Endodermal cell (in vitro differentiated cells): ENCODE data around the gene SAMD14. TPM values are rescaled to one million over a fixed set of nuclear protein-coding genes. Genes with fewer than 3 reads are reported as not detected.

Experiments
- DNase-seq: peaks from one replicate; pipeline ENCODE4 v3.0.0-alpha.2; 2017
- H3K27ac ChIP-seq: 2 replicates; pipeline ENCODE4 v1.5.1; 2013; ENCODE audit warnings: mild to moderate bottlenecking, low read depth, low read length, moderate library complexity
- H3K27me3 ChIP-seq: 2 replicates; pipeline ENCODE4 v1.6.1; 2013; ENCODE audit warnings: mild to moderate bottlenecking, low read length, moderate library complexity; ENCODE audit not compliant: insufficient read depth, control insufficient read depth, poor library complexity, severe bottlenecking
- H3K36me3 ChIP-seq: 2 replicates; pipeline ENCODE4 v1.7.0; 2013; ENCODE audit warnings: mild to moderate bottlenecking, low read length, moderate library complexity; ENCODE audit not compliant: control insufficient read depth, insufficient read depth
- H3K4me1 ChIP-seq: one replicate; pipeline ENCODE4 v1.7.0; 2013; ENCODE audit warnings: low read length; ENCODE audit not compliant: control insufficient read depth, insufficient read depth
- H3K4me3 ChIP-seq: 2 replicates; pipeline ENCODE4 v1.5.1; 2013; ENCODE audit warnings: mild to moderate bottlenecking, low read length, moderate library complexity
- H3K9ac ChIP-seq: 2 replicates; pipeline ENCODE4 v1.6.1; 2013; ENCODE audit warnings: mild to moderate bottlenecking, low read length, moderate library complexity; ENCODE audit not compliant: poor library complexity, severe bottlenecking; ENCODE audit errors: extremely low read depth
- H3K9me3 ChIP-seq: 2 replicates; pipeline ENCODE4 v1.6.1; 2013; ENCODE audit warnings: mild to moderate bottlenecking, low read length, moderate library complexity; ENCODE audit not compliant: control insufficient read depth
- H3K27ac Mint-ChIP-seq: 2 replicates; pipeline ENCODE4 v1.8.0; 2020; ENCODE audit warnings: mixed read lengths
- H3K27me3 Mint-ChIP-seq: 2 replicates; pipeline ENCODE4 v1.8.0; 2021; ENCODE audit warnings: mild to moderate bottlenecking, mixed read lengths; ENCODE audit not compliant: insufficient read depth
- H3K36me3 Mint-ChIP-seq: 2 replicates; pipeline ENCODE4 v1.8.0; 2020; ENCODE audit warnings: low read depth, mixed read lengths
- H3K4me1 Mint-ChIP-seq: 2 replicates; pipeline ENCODE4 v1.8.0; 2020; ENCODE audit warnings: mixed read lengths
- H3K4me3 Mint-ChIP-seq: 2 replicates; pipeline ENCODE4 v1.8.0; 2020; ENCODE audit warnings: mild to moderate bottlenecking, moderate library complexity, mixed read lengths
- H3K9me3 Mint-ChIP-seq: 2 replicates; pipeline ENCODE4 v1.8.0; 2020; ENCODE audit warnings: mild to moderate bottlenecking, mixed read lengths
- WGBS, 2 experiments: methylation state at CpG; one replicate each; pipeline versions ENCODE4 v1.1.5 to v1.1.7; 2013; ENCODE audit warnings: missing lambda C conversion rate in 2 of 2, mixed read lengths in 1 of 2; ENCODE audit not compliant: insufficient coverage in 1 of 2, insufficient read length in 1 of 2; 5-methylcytosine and 5-hydroxymethylcytosine counted together
- total RNA-seq, 2 donors: library from RNA; stranded (reverse); fragmentation: NEBNext Ultra II Directional in 1 of 2; extraction: Animal tissue kit (Norgen Biotek cat#: 25700) in 1 of 2; gene quantifications; 2 replicates in 1 of 2; 3 replicates in 1 of 2; pipeline ENCODE4 v1.2.1, GENCODE V29; 2021
- TF ChIP-seq, protein P1 (sequence below): fragments of 200-600 bp; sonication (generic); conservative IDR thresholded peaks from 2 replicates; pipeline ENCODE4 v1.5.0; 2021; ENCODE audit warnings: antibody characterized with exemption, mild to moderate bottlenecking

Gene SAMD14
- total RNA-seq, 2 donors from 2014 or later, result 9.5 to 23.2 TPM

DNA sequence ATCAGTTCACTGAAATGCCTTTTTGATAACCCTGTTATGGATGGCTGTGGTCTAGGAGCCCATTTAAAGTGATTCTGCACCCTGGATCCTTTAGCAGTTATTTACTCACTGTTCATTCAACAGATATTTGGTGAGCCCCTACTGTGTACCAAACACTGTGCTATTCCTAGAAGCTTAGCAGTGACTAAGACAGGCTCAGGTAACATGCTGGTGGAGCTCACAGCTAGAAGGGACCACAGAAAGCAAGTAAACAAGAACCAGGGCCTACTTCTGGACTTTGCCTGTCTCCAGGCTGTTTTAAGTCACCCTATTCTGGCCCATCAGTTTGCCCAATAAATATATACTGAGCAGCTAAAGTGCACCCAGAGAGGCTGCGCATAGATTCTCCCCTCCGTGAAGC is 63.0 kb downstream of the SAMD14 start:
- Histone ChIP-seq H3K36me3 (peaks cover 6% of the 10 kb centered on the region), H3K9ac (no peak overlapping the region), H3K27me3 (peaks cover 48% of the 10 kb centered on the region), H3K27ac (no peak overlapping the region), H3K9me3 (peaks cover 9% of the 10 kb centered on the region), H3K4me3 (no peak overlapping the region), H3K4me1 (peaks cover 3% of the 10 kb centered on the region)
- Mint-ChIP-seq H3K4me1 (peaks cover 9% of the 10 kb centered on the region), H3K27ac (no peak overlapping the region), H3K36me3 (peaks cover 14% of the 10 kb centered on the region), H3K4me3 (no peak overlapping the region), H3K27me3 (peaks cover 75% of the 10 kb centered on the region), H3K9me3 (peaks cover 4% of the 10 kb centered on the region)
- TF ChIP-seq, protein P1, sequence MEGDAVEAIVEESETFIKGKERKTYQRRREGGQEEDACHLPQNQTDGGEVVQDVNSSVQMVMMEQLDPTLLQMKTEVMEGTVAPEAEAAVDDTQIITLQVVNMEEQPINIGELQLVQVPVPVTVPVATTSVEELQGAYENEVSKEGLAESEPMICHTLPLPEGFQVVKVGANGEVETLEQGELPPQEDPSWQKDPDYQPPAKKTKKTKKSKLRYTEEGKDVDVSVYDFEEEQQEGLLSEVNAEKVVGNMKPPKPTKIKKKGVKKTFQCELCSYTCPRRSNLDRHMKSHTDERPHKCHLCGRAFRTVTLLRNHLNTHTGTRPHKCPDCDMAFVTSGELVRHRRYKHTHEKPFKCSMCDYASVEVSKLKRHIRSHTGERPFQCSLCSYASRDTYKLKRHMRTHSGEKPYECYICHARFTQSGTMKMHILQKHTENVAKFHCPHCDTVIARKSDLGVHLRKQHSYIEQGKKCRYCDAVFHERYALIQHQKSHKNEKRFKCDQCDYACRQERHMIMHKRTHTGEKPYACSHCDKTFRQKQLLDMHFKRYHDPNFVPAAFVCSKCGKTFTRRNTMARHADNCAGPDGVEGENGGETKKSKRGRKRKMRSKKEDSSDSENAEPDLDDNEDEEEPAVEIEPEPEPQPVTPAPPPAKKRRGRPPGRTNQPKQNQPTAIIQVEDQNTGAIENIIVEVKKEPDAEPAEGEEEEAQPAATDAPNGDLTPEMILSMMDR, result no peak
- no peak for DNase-seq
- 97 to 100% methylated on average over 1 to 2 of the region's 2 CpGs for WGBS, 2 experiments

DNA sequence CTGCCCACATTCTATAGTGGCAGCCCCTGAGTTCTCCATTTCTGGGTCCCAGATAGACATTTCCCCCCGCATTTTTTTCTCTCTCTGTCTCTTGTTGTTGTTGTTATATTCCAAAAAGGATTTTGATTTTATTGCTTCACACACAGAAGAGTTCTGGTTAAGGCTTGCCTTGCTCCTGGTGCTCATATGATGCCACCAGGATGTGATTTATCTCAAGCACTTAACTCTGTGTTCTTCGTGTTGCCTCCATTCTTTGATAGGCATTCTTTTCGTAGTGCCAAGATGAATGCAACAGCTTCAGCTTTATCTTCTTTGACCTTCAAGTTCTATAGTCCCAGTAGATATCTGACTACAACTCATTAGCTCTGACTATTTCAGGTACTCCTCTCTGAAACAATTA is 64.9 kb downstream of the SAMD14 start:
- Histone ChIP-seq H3K9me3 (no peaks in the 10 kb centered on the region), H3K4me1 (peaks cover 3% of the 10 kb centered on the region), H3K4me3 (no peak overlapping the region), H3K36me3 (peaks cover 6% of the 10 kb centered on the region), H3K9ac (no peak overlapping the region), H3K27me3 (peaks cover 29% of the 10 kb centered on the region), H3K27ac (no peak overlapping the region)
- TF ChIP-seq, protein P1, result no peak
- Mint-ChIP-seq H3K9me3 (no peaks in the 10 kb centered on the region), H3K4me3 (no peak overlapping the region), H3K4me1 (peaks cover 9% of the 10 kb centered on the region), H3K27ac (no peak overlapping the region), H3K36me3 (peaks cover 3% of the 10 kb centered on the region), H3K27me3 (peaks cover 59% of the 10 kb centered on the region)
- WGBS, 2 experiments, result 82 to 87% methylated on average over 2 to 3 of the region's 3 CpGs
- DNase-seq, result no peak

DNA sequence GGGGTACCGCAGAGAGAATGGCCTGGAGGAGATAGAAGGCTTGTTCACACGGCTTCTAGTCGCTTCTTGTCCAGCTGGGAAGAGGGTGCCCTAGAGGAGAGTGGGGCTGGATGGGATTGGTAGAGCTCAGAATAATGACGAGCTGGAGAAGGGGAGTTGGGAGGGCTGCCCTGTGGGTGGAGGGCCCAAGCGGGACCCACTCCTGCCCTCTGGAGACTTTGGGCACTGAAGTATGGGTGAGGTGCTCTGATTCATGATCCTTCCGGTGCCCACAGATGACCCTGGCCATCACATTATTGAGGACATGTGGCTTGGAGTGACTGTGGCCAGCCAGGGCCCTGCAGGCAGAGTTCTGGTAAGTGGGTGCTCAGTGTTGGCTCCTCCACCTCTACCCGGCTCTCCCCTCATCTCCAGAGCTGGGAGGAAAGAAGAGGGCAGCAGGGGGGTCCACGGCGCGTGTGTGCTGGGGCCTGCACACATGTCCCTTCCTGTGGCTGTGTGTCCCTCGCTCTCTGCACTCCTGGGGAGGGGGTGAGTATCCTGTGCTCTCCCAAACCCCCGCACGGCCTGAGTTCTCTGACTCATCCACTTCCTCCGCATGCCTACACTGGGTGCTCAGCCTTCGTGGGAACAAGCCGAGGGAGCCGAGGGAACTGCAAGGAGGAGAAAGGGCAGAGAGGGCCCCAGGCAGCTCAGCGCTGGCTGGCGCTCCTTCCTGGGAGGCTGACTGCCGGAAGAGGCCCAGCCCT is 65.5 kb downstream of the SAMD14 start:
- Histone ChIP-seq H3K4me1 (peaks cover 3% of the 10 kb centered on the region), H3K9ac (no peak overlapping the region), H3K9me3 (no peaks in the 10 kb centered on the region), H3K36me3 (peaks cover 6% of the 10 kb centered on the region), H3K4me3 (no peak overlapping the region), H3K27ac (no peak overlapping the region), H3K27me3 (peaks cover 24% of the 10 kb centered on the region)
- Mint-ChIP-seq H3K4me3 (no peak overlapping the region), H3K36me3 (peaks cover 3% of the 10 kb centered on the region), H3K27ac (no peak overlapping the region), H3K27me3 (peaks cover 55% of the 10 kb centered on the region), H3K9me3 (no peaks in the 10 kb centered on the region), H3K4me1 (peaks cover 9% of the 10 kb centered on the region)
- DNase-seq, result peak; percentile 84
- TF ChIP-seq, protein P1, result no peak
- 86 to 94% methylated on average over 11 to 20 of the region's 20 CpGs for WGBS, 2 experiments
